H1 (cell line): ENCODE results near the gene OVCA2. TPM values are rescaled to one million over a fixed set of nuclear protein-coding genes. Genes with fewer than 3 reads are reported as not detected.

Source experiments
- CTCF ChIA-PET: fragments of 300-600 bp; sonication (Branson Sonifier 250); formaldehyde crosslinking; loops from one replicate; lab custom pipeline; 2021; ENCODE audit not compliant: partially characterized antibody; lab: Charles Lee
- POLR2A ChIA-PET: fragments of 300-600 bp; sonication (Branson Sonifier 250); formaldehyde crosslinking; loops from one replicate; lab custom pipeline; 2021; ENCODE audit warnings: inconsistent platforms; ENCODE audit not compliant: partially characterized antibody; lab: Charles Lee
- DNase-seq, 2 experiments: peaks; one replicate each; pipeline versions ENCODE4 v3.0.0 to v3.0.0-alpha.2; 2010 to 2022; ENCODE audit warnings: low spot score in 2 of 2, low read depth in 1 of 2, mixed read lengths in 1 of 2
- FAIRE-seq: peaks from 2 replicates; lab custom pipeline; 2011; peaks lifted over from hg19 to GRCh38; lab: Jason Lieb, UNC
- H2AFZ ChIP-seq: 2 replicates; pipeline ENCODE4 v1.8.1; 2012; ENCODE audit warnings: low read length, inconsistent platforms
- H2AK5ac ChIP-seq: 2 replicates; pipeline ENCODE4 v1.6.1; 2013; ENCODE audit warnings: low read depth, low read length
- H2BK120ac ChIP-seq: replicated peaks from 2 replicates; pipeline ENCODE3; 2013; ENCODE audit warnings: low read depth, low read length, inconsistent platforms
- H2BK12ac ChIP-seq: 2 replicates; pipeline ENCODE4 v1.6.1; 2013; ENCODE audit warnings: low read depth, low read length
- H2BK15ac ChIP-seq: 2 replicates; pipeline ENCODE4 v1.6.1; 2013; ENCODE audit warnings: low read length
- H2BK20ac ChIP-seq: 2 replicates; pipeline ENCODE4 v1.6.1; 2013; ENCODE audit warnings: low read length
- H2BK5ac ChIP-seq: 2 replicates; pipeline ENCODE4 v1.6.1; 2013; ENCODE audit warnings: low read depth, low read length
- H3K14ac ChIP-seq: 2 replicates; pipeline ENCODE4 v1.6.1; 2013; ENCODE audit warnings: inconsistent platforms; ENCODE audit not compliant: insufficient read length
- H3K18ac ChIP-seq: 2 replicates; pipeline ENCODE4 v1.6.1; 2013; ENCODE audit warnings: low read length; ENCODE audit errors: extremely low read depth
- H3K23ac ChIP-seq: 2 replicates; pipeline ENCODE4 v1.6.1; 2013; ENCODE audit warnings: inconsistent platforms; ENCODE audit not compliant: insufficient read length
- H3K23me2 ChIP-seq: 2 replicates; pipeline ENCODE4 v1.6.1; 2013; ENCODE audit warnings: low read depth, low read length
- H3K27ac ChIP-seq: 2 replicates; pipeline ENCODE4 v1.6.1; 2011; ENCODE audit warnings: low read depth, low read length, inconsistent platforms
- H3K27me3 ChIP-seq, 4 experiments: replicated peaks in 1 of 4; 1 replicate in 1 of 4; 2 replicates in 3 of 4; pipeline versions ENCODE4 v1.6.1 to v1.8.1; 2011 to 2013; ENCODE audit warnings: low read length in 3 of 4, mild to moderate bottlenecking in 3 of 4, inconsistent platforms in 2 of 4, mixed read lengths in 2 of 4, moderate library complexity in 1 of 4; ENCODE audit not compliant: control insufficient read depth in 3 of 4, insufficient read depth in 3 of 4; ENCODE audit errors: extremely low read depth in 1 of 4
- H3K36me3 ChIP-seq, 4 experiments: 2 replicates each; pipeline versions ENCODE4 v1.6.1 to v1.8.1; 2011 to 2013; ENCODE audit warnings: mild to moderate bottlenecking in 4 of 4, low read length in 3 of 4, moderate library complexity in 2 of 4, control low read depth in 1 of 4, inconsistent platforms in 1 of 4; ENCODE audit not compliant: insufficient read depth in 4 of 4, control insufficient read depth in 2 of 4
- H3K4ac ChIP-seq: replicated peaks from 2 replicates; pipeline ENCODE3; 2013; ENCODE audit warnings: low read length, low read depth, mixed read lengths, inconsistent platforms; ENCODE audit not compliant: insufficient read length
- H3K4me1 ChIP-seq, 4 experiments: replicated peaks in 1 of 4; 1 replicate in 1 of 4; 2 replicates in 3 of 4; pipeline versions ENCODE4 v1.6.1 to v1.8.1; 2011 to 2013; ENCODE audit warnings: low read length in 3 of 4, inconsistent platforms in 2 of 4, mixed read lengths in 1 of 4; ENCODE audit not compliant: insufficient read depth in 4 of 4, control insufficient read depth in 3 of 4
- H3K4me2 ChIP-seq, 2 experiments: 2 replicates each; pipeline versions ENCODE4 v1.6.1 to v1.8.1; 2011 to 2013; ENCODE audit warnings: low read depth in 2 of 2, low read length in 2 of 2, control low read depth in 1 of 2, inconsistent platforms in 1 of 2, mild to moderate bottlenecking in 1 of 2; ENCODE audit not compliant: insufficient read depth in 1 of 2
- H3K4me3 ChIP-seq, 4 experiments: fragments of 200-600, 300-600 bp in 1 of 4; sonication (generic), shearing (Covaris generic), sonication (Bioruptor Twin) in 1 of 4; 2 replicates each; pipeline versions ENCODE4 v1.5.1 to v1.8.1; 2011 to 2016; ENCODE audit warnings: low read length in 4 of 4, low read depth in 3 of 4, control low read depth in 2 of 4, inconsistent platforms in 2 of 4, mild to moderate bottlenecking in 2 of 4, mixed read lengths in 1 of 4, moderate library complexity in 1 of 4; ENCODE audit not compliant: insufficient read depth in 2 of 4; ENCODE audit errors: extremely low read depth in 1 of 4
- H3K56ac ChIP-seq: replicated peaks from 2 replicates; pipeline ENCODE3; 2013; ENCODE audit warnings: low read depth, mild to moderate bottlenecking, mixed read lengths, low read length, inconsistent platforms; ENCODE audit not compliant: insufficient read length
- H3K79me1 ChIP-seq: 2 replicates; pipeline ENCODE4 v1.6.1; 2013; ENCODE audit warnings: low read depth, low read length, control low read depth
- H3K79me2 ChIP-seq, 2 experiments: 2 replicates each; pipeline versions ENCODE4 v1.6.1 to v1.8.1; 2012 to 2013; ENCODE audit warnings: low read length in 2 of 2, mild to moderate bottlenecking in 2 of 2, inconsistent platforms in 1 of 2; ENCODE audit not compliant: insufficient read depth in 2 of 2, control insufficient read depth in 1 of 2
- H3K9ac ChIP-seq, 4 experiments: replicated peaks in 1 of 4; 1 replicate in 1 of 4; 2 replicates in 3 of 4; pipeline versions ENCODE4 v1.6.1 to v1.8.1; 2011 to 2013; ENCODE audit warnings: low read depth in 3 of 4, low read length in 3 of 4, control low read depth in 2 of 4, mild to moderate bottlenecking in 2 of 4, moderate library complexity in 2 of 4, inconsistent platforms in 1 of 4; ENCODE audit errors: extremely low read depth in 1 of 4
- H3K9me3 ChIP-seq, 2 experiments: 2 replicates each; pipeline versions ENCODE4 v1.6.1 to v1.8.1; 2012 to 2013; ENCODE audit warnings: mild to moderate bottlenecking in 2 of 2, moderate library complexity in 2 of 2, control low read depth in 1 of 2, inconsistent platforms in 1 of 2, low read depth in 1 of 2, low read length in 1 of 2, mixed read lengths in 1 of 2; ENCODE audit not compliant: insufficient read depth in 2 of 2
- H4K20me1 ChIP-seq, 2 experiments: replicated peaks in 1 of 2; 2 replicates each; pipeline versions ENCODE3 to v1.8.1; 2011 to 2013; ENCODE audit warnings: inconsistent platforms in 2 of 2, low read length in 2 of 2, mild to moderate bottlenecking in 1 of 2; ENCODE audit not compliant: insufficient read depth in 2 of 2, control insufficient read depth in 1 of 2
- H4K5ac ChIP-seq: 2 replicates; pipeline ENCODE4 v1.6.1; 2013; ENCODE audit warnings: low read length, low read depth, mixed read lengths, inconsistent platforms; ENCODE audit not compliant: insufficient read length
- H4K8ac ChIP-seq: 2 replicates; pipeline ENCODE4 v1.8.0; 2013; ENCODE audit warnings: mild to moderate bottlenecking, moderate library complexity, low read length, inconsistent platforms; ENCODE audit not compliant: insufficient read depth; ENCODE audit errors: extremely low read depth
- H4K91ac ChIP-seq: replicated peaks from 2 replicates; pipeline ENCODE3; 2013; ENCODE audit warnings: low read length, mixed read lengths, inconsistent platforms; ENCODE audit not compliant: insufficient read length
- JUN ChIP-seq: IDR thresholded peaks from 2 replicates; pipeline ENCODE4 v1.6.1; 2011; ENCODE audit warnings: low read depth, mild to moderate bottlenecking, improper control_type of control experiment, low read length
- WGBS, 2 experiments: shearing (Covaris generic) in 1 of 2; methylation state at CpG; one replicate each; pipeline versions ENCODE4 v1.1.6 to v1.1.7; 2013 to 2015; ENCODE audit warnings: low lambda C conversion rate in 2 of 2, mixed read lengths in 2 of 2, inconsistent platforms in 1 of 2, low coverage in 1 of 2, missing lambda C conversion rate in 1 of 2; ENCODE audit not compliant: insufficient replicate concordance in 2 of 2, insufficient coverage in 1 of 2, insufficient read length in 1 of 2; ENCODE audit errors: extremely low coverage in 1 of 2, missing lambda C conversion rate in 1 of 2; 5-methylcytosine and 5-hydroxymethylcytosine counted together
- polyA plus RNA-seq, 7 experiments: library from polyadenylated mRNA; depleted of rRNA in 3 of 7; stranded (reverse) in 5 of 7; unstranded in 2 of 7; fragments of >200 nt in 5 of 7; fragments of 200-250 nt in 2 of 7; gene quantifications; 1 replicate in 5 of 7; 2 replicates in 1 of 7; 4 replicates in 1 of 7; pipeline versions ENCODE4 v1.2.1 to v1.2.3, GENCODE V29; 2011 to 2013; ENCODE audit warnings: missing spikeins in 2 of 7, mixed read lengths in 2 of 7
- total RNA-seq: library from RNA; stranded (reverse); fragmentation: NEBNext Ultra II Directional; extraction: Animal tissue kit (Norgen Biotek cat#: 25700); gene quantifications from 2 replicates; pipeline ENCODE4 v1.2.1, GENCODE V29; 2021

Gene OVCA2
- total and polyA plus RNA-seq, 2 of the 8 experiments (the other 6 are each of a cell fraction or from before 2014, with no cell fraction given): 15.3 to 37.0 TPM

DNA sequence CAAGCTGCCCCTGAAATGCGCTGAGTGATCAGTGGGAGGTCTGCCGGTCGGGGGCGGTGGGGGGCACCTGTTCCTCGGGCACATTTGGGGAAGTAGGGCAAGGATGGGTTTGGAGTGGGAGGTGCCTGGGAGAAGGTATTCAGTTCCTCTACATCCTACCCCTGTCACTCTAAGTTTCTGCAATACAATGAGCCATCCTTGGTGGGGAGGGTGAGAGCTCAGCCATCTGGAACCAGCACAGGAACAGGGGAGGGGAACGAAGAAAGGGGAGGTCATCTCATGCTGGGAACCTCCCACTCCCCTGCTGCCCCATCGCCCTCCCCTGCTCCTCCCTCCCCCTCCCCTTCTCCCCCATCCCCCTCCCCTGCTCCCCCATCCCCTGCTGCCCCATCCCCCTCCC is 7.7 kb upstream of the OVCA2 start:
- no peak overlapping the region for H2AK5ac ChIP-seq
- H3K27me3 ChIP-seq: peaks cover 4 to 7% (median 7%) of the 10 kb centered on the region in 4 experiments
- H2BK5ac ChIP-seq: no peak overlapping the region
- H3K56ac ChIP-seq: no peak overlapping the region
- peaks cover 6% of the 10 kb centered on the region; the same call in 1 of the 2 replicates for H3K23me2 ChIP-seq
- peaks cover 2 to 6% (median 4%) of the 10 kb centered on the region in 4 experiments; a peak in 4 of 7 replicates for H3K4me1 ChIP-seq
- peaks cover 0 to 5% (median 1%) of the 10 kb centered on the region in 4 experiments; a peak in 3 of 8 replicates for H3K36me3 ChIP-seq
- FAIRE-seq (no peak), DNase-seq (no peak)
- no peak overlapping the region for H2AFZ ChIP-seq
- no peak overlapping the region for H3K4me3 ChIP-seq
- no peak overlapping the region for H3K4me2 ChIP-seq
- ChIA-PET POLR2A (no interaction called here), CTCF (interaction anchor here (1.1 to 4.4 kb wide), 2 partner anchors 36 to 125 kb away, joined by 3 to 15 read pairs; no protein-coding TSS in a partner anchor)
- peaks cover 0 to 7% of the 10 kb centered on the region in 2 experiments for H4K20me1 ChIP-seq
- H4K91ac ChIP-seq: no peak overlapping the region
- H3K18ac ChIP-seq: no peak overlapping the region
- H2BK12ac ChIP-seq: no peak overlapping the region
- H2BK120ac ChIP-seq: no peak overlapping the region
- 89% methylated on average over 6 of the region's 7 CpGs; no CpG with 5 or more reads in 1 of the 2 experiments for WGBS, 2 experiments
- H3K14ac ChIP-seq: no peak overlapping the region
- H3K4ac ChIP-seq: no peak overlapping the region
- no peak overlapping the region for H3K9ac ChIP-seq
- no peak overlapping the region for H3K23ac ChIP-seq
- H4K8ac ChIP-seq: no peak overlapping the region
- H4K5ac ChIP-seq: no peak overlapping the region
- no peaks in the 10 kb centered on the region for H3K9me3 ChIP-seq
- H3K79me2 ChIP-seq: no peaks in the 10 kb centered on the region
- no peak overlapping the region for H2BK15ac ChIP-seq
- no peak overlapping the region for H2BK20ac ChIP-seq
- no peak overlapping the region for H3K27ac ChIP-seq
- TF ChIP-seq JUN: no peak
- H3K79me1 ChIP-seq: no peaks in the 10 kb centered on the region
